Measurements from ENCODE around the gene SLC10A4. TPM values are rescaled to one million over a fixed set of nuclear protein-coding genes. Genes with fewer than 3 reads are reported as not detected.

Gene SLC10A4
- total RNA-seq, result not detected

DNA sequence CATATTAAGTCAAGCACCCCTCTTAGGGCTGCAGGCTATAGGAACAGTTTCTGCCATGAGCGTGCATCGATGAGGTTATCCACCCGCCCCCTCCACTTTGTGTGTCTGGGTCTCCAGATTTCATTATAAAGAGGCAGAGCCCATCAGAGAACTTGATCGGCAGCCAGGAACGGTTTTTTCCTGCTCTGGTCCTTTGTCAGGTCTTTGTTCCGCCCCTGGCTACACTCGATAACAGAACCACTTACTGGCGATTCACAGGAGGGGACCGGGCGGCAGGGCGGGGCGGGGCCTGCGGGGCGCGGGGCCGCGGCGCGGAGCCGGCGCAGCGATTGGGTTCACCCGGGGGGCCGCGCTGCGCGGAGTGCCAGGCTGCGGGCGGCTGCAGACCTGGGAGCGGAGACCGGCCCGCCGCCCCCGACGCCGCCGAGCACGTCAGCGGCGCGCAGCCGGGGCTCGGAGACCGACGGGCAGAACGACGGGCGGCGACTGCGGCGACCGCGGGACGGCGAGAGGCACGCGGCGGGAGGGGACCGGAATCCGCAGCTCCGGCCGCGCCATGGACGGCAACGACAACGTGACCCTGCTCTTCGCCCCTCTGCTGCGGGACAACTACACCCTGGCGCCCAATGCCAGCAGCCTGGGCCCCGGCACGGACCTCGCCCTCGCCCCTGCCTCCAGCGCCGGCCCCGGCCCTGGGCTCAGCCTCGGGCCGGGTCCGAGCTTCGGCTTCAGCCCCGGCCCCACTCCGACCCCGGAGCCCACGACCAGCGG, at the start of gene SLC10A4:
SLC10A4 (plus strand) TSS at position 338 of the 771 bp plus-strand sequence; CDS start at position 557, 219 bp downstream.

DNA sequence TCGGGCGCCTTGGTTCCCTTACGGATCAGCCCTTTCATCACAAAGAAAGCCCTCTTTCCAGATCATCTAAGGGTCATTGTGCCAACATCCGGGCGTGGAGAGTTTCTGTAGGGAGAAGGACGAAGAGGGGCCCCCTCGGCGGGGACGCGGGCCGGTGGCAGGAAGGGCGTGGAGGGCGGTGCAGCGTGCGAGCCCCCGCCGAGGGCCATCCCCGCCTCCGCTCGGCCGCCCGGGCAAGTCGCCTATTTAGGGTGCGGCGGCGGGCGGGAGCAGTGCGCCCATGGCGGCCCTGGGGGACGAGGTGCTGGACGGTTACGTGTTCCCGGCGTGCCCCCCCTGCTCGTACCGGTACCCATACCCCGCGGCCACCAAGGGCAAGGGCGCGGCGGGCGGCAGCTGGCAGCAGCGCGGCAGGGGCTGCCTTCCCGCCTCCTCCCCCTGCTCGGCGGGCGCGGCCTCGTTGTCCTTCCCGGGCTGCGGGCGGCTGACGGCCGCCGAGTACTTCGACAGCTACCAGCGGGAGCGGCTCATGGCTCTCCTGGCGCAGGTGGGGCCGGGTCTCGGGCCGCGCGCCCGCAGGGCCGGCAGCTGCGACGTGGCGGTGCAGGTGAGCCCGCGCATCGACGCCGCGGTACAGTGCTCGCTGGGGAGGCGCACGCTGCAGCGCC, 7.0 kb downstream of the SLC10A4 start, which contains the start of gene ZAR1:
ZAR1 (plus strand) TSS at position 241 of the 668 bp plus-strand sequence; CDS start at position 281, 40 bp downstream.

Other genes starting within 250 kb of the SLC10A4 start
- 1 to 10 TPM; 1.7 to 1.8 TPM for gene TEC, start 213.5 kb upstream of the SLC10A4 start, total RNA-seq
- gene SLAIN2, start 141.8 kb upstream of the SLC10A4 start, total RNA-seq, result 10 to 100 TPM; 53.4 to 58.6 TPM
- gene ZAR1, start 6.9 kb downstream of the SLC10A4 start, total RNA-seq, result not detected